ENCODE results near the gene FAM120AOS.

Gene FAM120AOS

GRCh38 chr9:93464395-93464794 is 11.0 kb upstream of the FAM120AOS start (continued):
- TF ChIP-seq ZNF701 (tag by site-specific recombination; IDR thresholded peaks at IDR 0.05): no peak
- no peak for TF ChIP-seq ZNF555 (tag by site-specific recombination; conservative IDR thresholded peaks at IDR 0.05)
- no peak for TF ChIP-seq ZNF518A (tag by site-specific recombination; conservative IDR thresholded peaks at IDR 0.05; ENCODE audit: low read depth)
- no peak for TF ChIP-seq ZIC2 (tag by site-specific recombination; IDR thresholded peaks at IDR 0.05)
- TF ChIP-seq ZNF18 (tag by site-specific recombination; IDR thresholded peaks at IDR 0.05): no peak

- Histone ChIP-seq H3K9me3 (ENCODE audit: control insufficient read depth, insufficient read depth, low read depth, low read length) (no peaks in the 10 kb centered on the region), H3K36me3 (ENCODE audit: control insufficient read depth in 2 of 2, insufficient read depth in 1 of 2, low read length in 2 of 2) (no peaks in the 10 kb centered on the region), H3K4me1 (ENCODE audit: control insufficient read depth, insufficient read depth, low read length) (peaks cover 37% of the 10 kb centered on the region), H3K4me3 (ENCODE audit: low read depth, low read length) (no peak overlapping the region), H3K27ac (ENCODE audit: extremely low read depth, low read depth, low read length) (no peak overlapping the region)
- ChIA-PET CTCF (interaction anchor here (0.6 to 1.0 kb wide), 2 partner anchors 10 to 115 kb away, joined by 3 read pairs; no protein-coding TSS in a partner anchor), POLR2A (interaction anchor here (0.7 to 1.4 kb wide), 2 partner anchors 10 to 12 kb away, joined by 3 read pairs; partner anchors contain the start of gene FAM120AOS)
- TF ChIP-seq ZNF548 (tag by site-specific recombination; IDR thresholded peaks at IDR 0.05) (no peak), ZNF292 (tag by site-specific recombination; IDR thresholded peaks at IDR 0.05; ENCODE audit: borderline replicate concordance, low read depth) (no peak), ZNF302 (tag by site-specific recombination; IDR thresholded peaks at IDR 0.05; ENCODE audit: low read depth) (no peak), ZNF645 (tag by site-specific recombination; IDR thresholded peaks at IDR 0.05) (no peak), SP3 (tag by site-specific recombination; IDR thresholded peaks at IDR 0.05) (no peak), RBAK (tag by site-specific recombination; IDR thresholded peaks at IDR 0.05) (no peak), ZNF18 (tag by site-specific recombination; IDR thresholded peaks at IDR 0.05) (no peak), HOXA7 (CRISPR knock-in tag; IDR thresholded peaks at IDR 0.05; ENCODE audit: borderline replicate concordance) (no peak), ZNF747 (tag by site-specific recombination; IDR thresholded peaks at IDR 0.05) (no peak)
- TF ChIP-seq, protein P1, sequence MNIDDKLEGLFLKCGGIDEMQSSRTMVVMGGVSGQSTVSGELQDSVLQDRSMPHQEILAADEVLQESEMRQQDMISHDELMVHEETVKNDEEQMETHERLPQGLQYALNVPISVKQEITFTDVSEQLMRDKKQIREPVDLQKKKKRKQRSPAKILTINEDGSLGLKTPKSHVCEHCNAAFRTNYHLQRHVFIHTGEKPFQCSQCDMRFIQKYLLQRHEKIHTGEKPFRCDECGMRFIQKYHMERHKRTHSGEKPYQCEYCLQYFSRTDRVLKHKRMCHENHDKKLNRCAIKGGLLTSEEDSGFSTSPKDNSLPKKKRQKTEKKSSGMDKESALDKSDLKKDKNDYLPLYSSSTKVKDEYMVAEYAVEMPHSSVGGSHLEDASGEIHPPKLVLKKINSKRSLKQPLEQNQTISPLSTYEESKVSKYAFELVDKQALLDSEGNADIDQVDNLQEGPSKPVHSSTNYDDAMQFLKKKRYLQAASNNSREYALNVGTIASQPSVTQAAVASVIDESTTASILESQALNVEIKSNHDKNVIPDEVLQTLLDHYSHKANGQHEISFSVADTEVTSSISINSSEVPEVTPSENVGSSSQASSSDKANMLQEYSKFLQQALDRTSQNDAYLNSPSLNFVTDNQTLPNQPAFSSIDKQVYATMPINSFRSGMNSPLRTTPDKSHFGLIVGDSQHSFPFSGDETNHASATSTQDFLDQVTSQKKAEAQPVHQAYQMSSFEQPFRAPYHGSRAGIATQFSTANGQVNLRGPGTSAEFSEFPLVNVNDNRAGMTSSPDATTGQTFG (tag by site-specific recombination; IDR thresholded peaks at IDR 0.05; ENCODE audit: borderline replicate concordance): no peak
- TF ChIP-seq, protein P2, sequence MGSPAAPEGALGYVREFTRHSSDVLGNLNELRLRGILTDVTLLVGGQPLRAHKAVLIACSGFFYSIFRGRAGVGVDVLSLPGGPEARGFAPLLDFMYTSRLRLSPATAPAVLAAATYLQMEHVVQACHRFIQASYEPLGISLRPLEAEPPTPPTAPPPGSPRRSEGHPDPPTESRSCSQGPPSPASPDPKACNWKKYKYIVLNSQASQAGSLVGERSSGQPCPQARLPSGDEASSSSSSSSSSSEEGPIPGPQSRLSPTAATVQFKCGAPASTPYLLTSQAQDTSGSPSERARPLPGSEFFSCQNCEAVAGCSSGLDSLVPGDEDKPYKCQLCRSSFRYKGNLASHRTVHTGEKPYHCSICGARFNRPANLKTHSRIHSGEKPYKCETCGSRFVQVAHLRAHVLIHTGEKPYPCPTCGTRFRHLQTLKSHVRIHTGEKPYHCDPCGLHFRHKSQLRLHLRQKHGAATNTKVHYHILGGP (tag by site-specific recombination; IDR thresholded peaks at IDR 0.05): no peak
- TF ChIP-seq, protein P3, sequence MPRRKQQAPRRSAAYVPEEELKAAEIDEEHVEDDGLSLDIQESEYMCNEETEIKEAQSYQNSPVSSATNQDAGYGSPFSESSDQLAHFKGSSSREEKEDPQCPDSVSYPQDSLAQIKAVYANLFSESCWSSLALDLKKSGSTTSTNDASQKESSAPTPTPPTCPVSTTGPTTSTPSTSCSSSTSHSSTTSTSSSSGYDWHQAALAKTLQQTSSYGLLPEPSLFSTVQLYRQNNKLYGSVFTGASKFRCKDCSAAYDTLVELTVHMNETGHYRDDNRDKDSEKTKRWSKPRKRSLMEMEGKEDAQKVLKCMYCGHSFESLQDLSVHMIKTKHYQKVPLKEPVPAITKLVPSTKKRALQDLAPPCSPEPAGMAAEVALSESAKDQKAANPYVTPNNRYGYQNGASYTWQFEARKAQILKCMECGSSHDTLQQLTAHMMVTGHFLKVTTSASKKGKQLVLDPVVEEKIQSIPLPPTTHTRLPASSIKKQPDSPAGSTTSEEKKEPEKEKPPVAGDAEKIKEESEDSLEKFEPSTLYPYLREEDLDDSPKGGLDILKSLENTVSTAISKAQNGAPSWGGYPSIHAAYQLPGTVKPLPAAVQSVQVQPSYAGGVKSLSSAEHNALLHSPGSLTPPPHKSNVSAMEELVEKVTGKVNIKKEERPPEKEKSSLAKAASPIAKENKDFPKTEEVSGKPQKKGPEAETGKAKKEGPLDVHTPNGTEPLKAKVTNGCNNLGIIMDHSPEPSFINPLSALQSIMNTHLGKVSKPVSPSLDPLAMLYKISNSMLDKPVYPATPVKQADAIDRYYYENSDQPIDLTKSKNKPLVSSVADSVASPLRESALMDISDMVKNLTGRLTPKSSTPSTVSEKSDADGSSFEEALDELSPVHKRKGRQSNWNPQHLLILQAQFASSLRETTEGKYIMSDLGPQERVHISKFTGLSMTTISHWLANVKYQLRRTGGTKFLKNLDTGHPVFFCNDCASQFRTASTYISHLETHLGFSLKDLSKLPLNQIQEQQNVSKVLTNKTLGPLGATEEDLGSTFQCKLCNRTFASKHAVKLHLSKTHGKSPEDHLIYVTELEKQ (tag by site-specific recombination; IDR thresholded peaks at IDR 0.05; ENCODE audit: borderline replicate concordance): no peak
Measured at GRCh38 chr9:93463638-93464248, 10.4 kb upstream of the FAM120AOS start.

Measured in HEK293 (cell line).